Measurements from ENCODE around the gene PLSCR4.

The PLSCR4 gene

DNA sequence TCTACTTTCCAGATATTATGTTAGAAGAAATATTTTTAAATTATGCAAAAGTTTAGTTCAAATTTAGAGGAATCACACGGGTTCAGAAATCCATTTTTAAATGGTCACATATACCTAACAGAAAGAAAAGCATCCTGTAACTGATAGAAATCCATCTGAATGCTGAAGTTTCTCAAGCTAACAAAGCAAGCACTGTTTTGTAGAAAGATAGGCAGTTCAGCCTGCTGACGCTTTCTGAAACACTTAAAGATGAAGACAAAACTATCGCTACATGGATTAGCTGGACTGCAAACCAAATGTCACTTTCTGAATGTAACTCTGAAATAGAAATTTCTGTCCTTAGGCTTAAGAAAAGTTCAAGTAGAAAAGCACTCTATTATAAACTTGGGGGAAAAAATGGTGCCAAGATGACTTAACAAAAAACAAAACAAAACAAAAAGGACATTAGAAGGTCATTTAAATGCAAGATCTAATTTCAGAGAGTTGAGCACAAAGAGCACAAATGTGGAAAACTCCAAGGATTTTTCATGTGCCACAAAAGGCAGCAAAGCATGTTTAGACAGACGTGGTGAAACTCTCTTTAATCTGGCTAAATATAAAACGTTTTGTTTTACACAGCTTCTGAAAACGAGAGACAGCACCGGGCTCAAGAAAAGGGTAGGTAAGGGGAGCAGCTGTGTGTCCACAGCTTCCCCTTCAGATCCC, 91.1 kb downstream of the PLSCR4 start:
- Histone ChIP-seq H3K27ac (ENCODE audit: extremely low read depth, low read depth, low read length) (peak overlapping the region; percentile 91), H3K4me3 (ENCODE audit: low read depth, low read length) (peak overlapping the region; percentile 81), H3K9me3 (ENCODE audit: control insufficient read depth, insufficient read depth, low read depth, low read length) (no peaks in the 10 kb centered on the region), H3K36me3 (ENCODE audit: control insufficient read depth in 2 of 2, insufficient read depth in 1 of 2, low read length in 2 of 2) (no peaks in the 10 kb centered on the region), H3K4me1 (ENCODE audit: control insufficient read depth, insufficient read depth, low read length) (peaks cover 12% of the 10 kb centered on the region; the same call in 1 of the 2 replicates)
- ChIA-PET POLR2A (no interaction called here), CTCF (interaction anchor here (0.7 to 1.2 kb wide), 7 partner anchors 14 to 112 kb away, joined by 3 to 5 read pairs (median 3); no protein-coding TSS in a partner anchor)
- no peak for TF ChIP-seq ZNF16 (tag by site-specific recombination; IDR thresholded peaks at IDR 0.05; ENCODE audit: low read depth)
- TF ChIP-seq ZNF394 (tag by site-specific recombination; IDR thresholded peaks at IDR 0.05; ENCODE audit: borderline replicate concordance), result peak; percentile 80; the same call in 1 of the 2 replicates
- no peak for TF ChIP-seq ZNF2 (tag by site-specific recombination; IDR thresholded peaks at IDR 0.05)
- peak; percentile 19; the same call in 1 of the 2 replicates for TF ChIP-seq PRDM1 (tag by site-specific recombination; IDR thresholded peaks at IDR 0.05)
- TF ChIP-seq, protein P1, sequence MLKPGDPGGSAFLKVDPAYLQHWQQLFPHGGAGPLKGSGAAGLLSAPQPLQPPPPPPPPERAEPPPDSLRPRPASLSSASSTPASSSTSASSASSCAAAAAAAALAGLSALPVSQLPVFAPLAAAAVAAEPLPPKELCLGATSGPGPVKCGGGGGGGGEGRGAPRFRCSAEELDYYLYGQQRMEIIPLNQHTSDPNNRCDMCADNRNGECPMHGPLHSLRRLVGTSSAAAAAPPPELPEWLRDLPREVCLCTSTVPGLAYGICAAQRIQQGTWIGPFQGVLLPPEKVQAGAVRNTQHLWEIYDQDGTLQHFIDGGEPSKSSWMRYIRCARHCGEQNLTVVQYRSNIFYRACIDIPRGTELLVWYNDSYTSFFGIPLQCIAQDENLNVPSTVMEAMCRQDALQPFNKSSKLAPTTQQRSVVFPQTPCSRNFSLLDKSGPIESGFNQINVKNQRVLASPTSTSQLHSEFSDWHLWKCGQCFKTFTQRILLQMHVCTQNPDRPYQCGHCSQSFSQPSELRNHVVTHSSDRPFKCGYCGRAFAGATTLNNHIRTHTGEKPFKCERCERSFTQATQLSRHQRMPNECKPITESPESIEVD (tag by site-specific recombination; IDR thresholded peaks at IDR 0.05), result 0 out of 2 replicates have a peak, but pooled peaks have one; percentile 38
- TF ChIP-seq MZF1 (tag by site-specific recombination; IDR thresholded peaks at IDR 0.05; ENCODE audit: borderline replicate concordance), result 0 out of 2 replicates have a peak, but pooled peaks have one; percentile 60

DNA sequence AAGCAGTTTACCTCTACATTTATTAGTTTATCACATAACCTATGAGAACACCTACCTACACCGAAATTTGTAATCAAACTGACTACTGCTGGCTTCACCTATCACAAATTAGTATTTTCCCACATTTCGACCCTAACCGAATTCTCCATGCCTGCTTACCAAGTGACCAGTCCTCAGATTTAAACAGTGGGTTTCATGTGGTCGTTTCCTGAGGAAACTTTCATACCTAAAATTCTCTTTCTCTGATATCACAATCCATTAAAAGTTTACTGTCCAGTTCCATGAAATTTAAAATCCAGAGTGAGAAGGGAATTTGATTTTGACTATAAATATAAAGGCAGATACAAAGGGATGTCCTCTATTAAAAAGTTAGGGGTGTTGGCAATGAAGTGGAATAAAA, 91.9 kb downstream of the PLSCR4 start:
- ChIA-PET POLR2A (no interaction called here), CTCF (interaction anchor here (0.7 to 2.5 kb wide), 3 partner anchors 29 to 113 kb away, joined by 3 to 7 read pairs (median 4); no protein-coding TSS in a partner anchor)

More for the DNA sequence above, 91.9 kb downstream of the PLSCR4 start:
- TF ChIP-seq ZNF510 (tag by site-specific recombination; IDR thresholded peaks at IDR 0.05; ENCODE audit: insufficient replicate concordance) (no peak), KLF7 (tag by site-specific recombination; IDR thresholded peaks at IDR 0.05; ENCODE audit: borderline replicate concordance) (no peak), ZNF777 (tag by site-specific recombination; IDR thresholded peaks at IDR 0.05; ENCODE audit: borderline replicate concordance) (no peak), GLIS1 (tag by site-specific recombination; IDR thresholded peaks at IDR 0.05) (no peak), ZNF2 (tag by site-specific recombination; IDR thresholded peaks at IDR 0.05) (no peak), ZNF624 (tag by site-specific recombination; IDR thresholded peaks at IDR 0.05) (no peak), SALL2 (tag by site-specific recombination; IDR thresholded peaks at IDR 0.05; ENCODE audit: borderline replicate concordance) (no peak), ZIC2 (tag by site-specific recombination; IDR thresholded peaks at IDR 0.05) (no peak), ZNF621 (tag by site-specific recombination; IDR thresholded peaks at IDR 0.05) (no peak), ZNF202 (tag by site-specific recombination; IDR thresholded peaks at IDR 0.05; ENCODE audit: borderline replicate concordance) (no peak), ZNF324 (tag by site-specific recombination; IDR thresholded peaks at IDR 0.05) (no peak), ZNF571 (tag by site-specific recombination; IDR thresholded peaks at IDR 0.05) (no peak), ZNF416 (tag by site-specific recombination; IDR thresholded peaks at IDR 0.05) (no peak), ZNF830 (tag by site-specific recombination; IDR thresholded peaks at IDR 0.05; ENCODE audit: low read depth) (no peak), ZNF266 (tag by site-specific recombination; IDR thresholded peaks at IDR 0.05; ENCODE audit: low read depth) (no peak), YY2 (tag by site-specific recombination; IDR thresholded peaks at IDR 0.05) (no peak)
- TF ChIP-seq, protein P2, sequence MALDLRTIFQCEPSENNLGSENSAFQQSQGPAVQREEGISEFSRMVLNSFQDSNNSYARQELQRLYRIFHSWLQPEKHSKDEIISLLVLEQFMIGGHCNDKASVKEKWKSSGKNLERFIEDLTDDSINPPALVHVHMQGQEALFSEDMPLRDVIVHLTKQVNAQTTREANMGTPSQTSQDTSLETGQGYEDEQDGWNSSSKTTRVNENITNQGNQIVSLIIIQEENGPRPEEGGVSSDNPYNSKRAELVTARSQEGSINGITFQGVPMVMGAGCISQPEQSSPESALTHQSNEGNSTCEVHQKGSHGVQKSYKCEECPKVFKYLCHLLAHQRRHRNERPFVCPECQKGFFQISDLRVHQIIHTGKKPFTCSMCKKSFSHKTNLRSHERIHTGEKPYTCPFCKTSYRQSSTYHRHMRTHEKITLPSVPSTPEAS (tag by site-specific recombination; IDR thresholded peaks at IDR 0.05), result no peak
- TF ChIP-seq, protein P3, sequence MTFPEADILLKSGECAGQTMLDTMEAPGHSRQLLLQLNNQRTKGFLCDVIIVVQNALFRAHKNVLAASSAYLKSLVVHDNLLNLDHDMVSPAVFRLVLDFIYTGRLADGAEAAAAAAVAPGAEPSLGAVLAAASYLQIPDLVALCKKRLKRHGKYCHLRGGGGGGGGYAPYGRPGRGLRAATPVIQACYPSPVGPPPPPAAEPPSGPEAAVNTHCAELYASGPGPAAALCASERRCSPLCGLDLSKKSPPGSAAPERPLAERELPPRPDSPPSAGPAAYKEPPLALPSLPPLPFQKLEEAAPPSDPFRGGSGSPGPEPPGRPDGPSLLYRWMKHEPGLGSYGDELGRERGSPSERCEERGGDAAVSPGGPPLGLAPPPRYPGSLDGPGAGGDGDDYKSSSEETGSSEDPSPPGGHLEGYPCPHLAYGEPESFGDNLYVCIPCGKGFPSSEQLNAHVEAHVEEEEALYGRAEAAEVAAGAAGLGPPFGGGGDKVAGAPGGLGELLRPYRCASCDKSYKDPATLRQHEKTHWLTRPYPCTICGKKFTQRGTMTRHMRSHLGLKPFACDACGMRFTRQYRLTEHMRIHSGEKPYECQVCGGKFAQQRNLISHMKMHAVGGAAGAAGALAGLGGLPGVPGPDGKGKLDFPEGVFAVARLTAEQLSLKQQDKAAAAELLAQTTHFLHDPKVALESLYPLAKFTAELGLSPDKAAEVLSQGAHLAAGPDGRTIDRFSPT (tag by site-specific recombination; IDR thresholded peaks at IDR 0.05), result no peak
- TF ChIP-seq, protein P4, sequence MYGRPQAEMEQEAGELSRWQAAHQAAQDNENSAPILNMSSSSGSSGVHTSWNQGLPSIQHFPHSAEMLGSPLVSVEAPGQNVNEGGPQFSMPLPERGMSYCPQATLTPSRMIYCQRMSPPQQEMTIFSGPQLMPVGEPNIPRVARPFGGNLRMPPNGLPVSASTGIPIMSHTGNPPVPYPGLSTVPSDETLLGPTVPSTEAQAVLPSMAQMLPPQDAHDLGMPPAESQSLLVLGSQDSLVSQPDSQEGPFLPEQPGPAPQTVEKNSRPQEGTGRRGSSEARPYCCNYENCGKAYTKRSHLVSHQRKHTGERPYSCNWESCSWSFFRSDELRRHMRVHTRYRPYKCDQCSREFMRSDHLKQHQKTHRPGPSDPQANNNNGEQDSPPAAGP (tag by site-specific recombination; IDR thresholded peaks at IDR 0.05), result no peak
- Histone ChIP-seq H3K9me3 (ENCODE audit: control insufficient read depth, insufficient read depth, low read depth, low read length) (no peaks in the 10 kb centered on the region), H3K4me1 (ENCODE audit: control insufficient read depth, insufficient read depth, low read length) (peaks cover 12% of the 10 kb centered on the region; the same call in 1 of the 2 replicates), H3K36me3 (ENCODE audit: control insufficient read depth in 2 of 2, insufficient read depth in 1 of 2, low read length in 2 of 2) (no peaks in the 10 kb centered on the region), H3K27ac (ENCODE audit: extremely low read depth, low read depth, low read length) (no peak overlapping the region), H3K4me3 (ENCODE audit: low read depth, low read length) (peak overlapping the region; percentile 81)
